Activated CD8-positive, alpha-beta memory T cell treated with anti-CD3 and anti-CD28 coated beads, Interleukin-2, amount 50 U/mL, for 24 hours (primary cell): ENCODE results near the gene GALNT17.

Source experiments
- DNase-seq: peaks from one replicate; pipeline ENCODE4 v3.0.0-alpha.2; 2020; ENCODE audit errors: extremely low read depth

Gene GALNT17

DNA sequence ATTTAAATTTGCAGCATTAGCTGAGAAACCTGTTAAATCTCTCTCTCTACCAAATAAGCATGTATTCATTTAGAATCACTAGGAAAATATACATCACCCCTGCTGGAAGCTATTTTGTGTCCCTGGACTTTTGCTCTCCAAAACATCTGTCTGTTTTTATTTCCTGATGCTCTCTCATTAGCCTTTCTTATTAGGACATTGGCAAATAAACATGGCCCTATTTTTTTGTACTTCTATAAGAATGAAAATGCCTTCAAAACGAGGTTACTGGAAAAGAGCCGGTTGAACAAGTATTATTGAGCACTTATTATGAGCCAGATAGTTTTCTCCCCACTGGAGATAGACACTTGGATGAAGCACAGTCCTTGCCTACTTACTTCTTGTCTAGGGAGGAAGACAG lies 206.9 kb downstream of the GALNT17 start:
- DNase-seq: no peak

DNA sequence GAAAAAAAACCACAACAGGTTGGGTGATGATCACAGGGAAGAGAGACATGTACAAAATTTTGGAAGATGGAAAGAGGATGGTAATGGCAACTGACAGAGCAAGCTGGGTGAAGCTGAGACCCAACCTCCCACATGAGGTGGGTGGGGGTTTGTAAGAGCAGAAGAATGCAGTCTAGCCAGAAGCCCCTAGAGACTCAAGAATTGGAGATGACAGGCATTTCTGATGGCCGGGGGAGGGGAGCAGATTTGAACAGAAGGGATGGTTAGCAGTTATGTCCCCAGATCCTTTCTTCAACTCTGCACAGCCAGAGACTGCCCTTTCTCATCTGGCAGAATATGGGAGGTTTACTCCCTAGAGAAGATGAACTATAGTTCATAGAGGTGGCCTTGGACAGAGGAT lies 208.0 kb downstream of the GALNT17 start:
- DNase-seq: no peak

- DNase-seq: no peak
These were observed 210.3 kb downstream of the GALNT17 start for GRCh38 chr7:71342202-71342601.

GRCh38 chr7:71343039-71343438 lies 211.1 kb downstream of the GALNT17 start:
- no peak for DNase-seq

DNA sequence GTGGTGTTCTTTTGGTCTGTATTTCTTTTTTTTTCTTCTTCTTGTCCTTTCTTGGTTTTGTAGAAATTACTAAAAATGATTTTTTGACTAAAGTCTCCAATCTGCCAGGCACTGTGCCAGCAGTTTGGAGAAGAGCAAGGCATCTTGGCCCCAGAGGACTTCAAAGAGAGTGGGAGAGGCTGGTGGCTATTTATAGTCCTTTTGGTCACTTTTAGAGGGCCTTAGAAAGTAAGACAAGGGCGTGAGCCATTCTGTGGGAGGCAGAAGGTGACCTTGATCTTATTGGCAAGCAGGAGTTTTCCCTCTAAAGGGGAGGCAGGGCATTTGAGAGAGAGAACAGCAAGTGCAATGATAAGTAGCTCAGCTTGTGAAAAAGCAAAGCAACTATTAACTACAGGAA lies 211.9 kb downstream of the GALNT17 start:
- DNase-seq: no peak

GRCh38 chr7:71345117-71345884 lies 213.4 kb downstream of the GALNT17 start:
- DNase-seq: no peak

DNA sequence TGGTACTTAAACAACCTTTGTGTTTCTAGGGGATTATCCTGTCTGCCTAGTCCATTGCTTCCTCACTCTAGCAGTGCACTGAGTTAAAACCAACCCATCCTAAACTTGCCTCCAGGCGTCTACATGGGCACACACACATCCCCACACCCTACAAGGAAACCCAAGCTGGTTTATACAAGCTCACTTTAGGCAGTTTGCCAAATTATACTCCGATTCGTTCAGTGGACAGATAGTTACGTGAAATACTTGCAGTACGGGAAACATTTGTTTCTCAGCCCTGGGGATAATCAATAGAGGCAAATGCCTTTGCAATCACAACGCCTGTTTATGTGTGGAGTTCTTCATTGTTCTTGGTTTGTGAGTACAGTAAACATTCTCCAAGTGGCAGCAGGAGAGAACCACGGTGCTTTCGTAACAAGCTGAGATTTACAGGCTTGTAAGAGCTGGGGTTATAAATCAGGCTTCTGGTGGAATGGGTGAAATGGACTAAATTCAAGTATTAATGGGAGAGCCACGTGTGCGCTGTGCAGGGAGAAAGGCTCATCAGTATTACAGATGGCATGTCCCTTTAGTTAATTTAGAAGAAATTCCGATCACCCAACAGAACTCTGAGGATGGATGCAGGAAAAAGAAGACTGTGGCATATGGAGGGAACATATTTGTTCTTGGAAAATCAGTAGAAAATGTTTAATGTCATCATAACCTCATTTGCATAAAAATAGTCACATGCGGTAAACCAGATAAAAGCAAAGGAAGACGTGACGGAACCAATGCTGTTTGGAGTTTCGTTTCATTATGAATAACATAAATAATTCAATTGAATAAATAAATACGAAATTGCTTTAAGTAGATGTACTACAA lies 217.1 kb downstream of the GALNT17 start:
- DNase-seq: no peak

DNA sequence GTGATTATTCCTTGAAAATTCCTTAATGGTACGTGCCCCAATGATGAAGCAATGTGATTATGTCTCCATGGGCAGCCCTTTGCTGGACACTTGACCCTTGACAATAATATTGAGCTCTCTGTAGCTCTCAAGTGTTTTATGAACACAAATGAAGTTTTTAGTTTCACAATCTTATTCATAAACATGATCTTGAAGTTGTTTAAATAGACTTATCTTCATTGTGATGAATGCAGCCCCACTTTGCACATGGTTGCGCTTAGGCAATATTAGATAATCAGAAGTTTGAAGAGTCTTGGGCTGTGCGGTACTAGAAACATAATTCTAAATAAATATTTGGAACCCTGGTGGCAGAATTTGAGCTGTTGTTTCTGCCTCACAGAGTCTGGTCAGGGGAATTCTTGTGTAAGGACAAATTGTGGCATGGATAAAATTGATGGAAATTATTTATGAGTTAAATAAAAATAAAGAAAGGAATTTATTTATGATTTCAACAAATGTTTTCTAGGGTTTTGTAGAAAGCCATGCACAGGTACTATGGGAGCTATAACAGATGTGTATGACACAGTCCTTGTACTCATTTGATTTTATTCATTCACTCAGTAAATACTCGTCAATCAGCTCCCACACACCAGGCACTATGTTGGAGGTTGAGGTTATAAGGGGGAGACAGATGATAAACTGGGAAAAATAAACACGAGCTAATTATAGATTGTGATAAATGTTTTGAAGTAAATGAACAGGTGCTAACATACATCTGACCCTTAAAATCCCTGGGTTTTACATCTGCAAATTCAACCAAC lies 217.9 kb downstream of the GALNT17 start:
- DNase-seq: no peak

GRCh38 chr7:71350680-71351079 lies 218.7 kb downstream of the GALNT17 start:
- no peak for DNase-seq

DNA sequence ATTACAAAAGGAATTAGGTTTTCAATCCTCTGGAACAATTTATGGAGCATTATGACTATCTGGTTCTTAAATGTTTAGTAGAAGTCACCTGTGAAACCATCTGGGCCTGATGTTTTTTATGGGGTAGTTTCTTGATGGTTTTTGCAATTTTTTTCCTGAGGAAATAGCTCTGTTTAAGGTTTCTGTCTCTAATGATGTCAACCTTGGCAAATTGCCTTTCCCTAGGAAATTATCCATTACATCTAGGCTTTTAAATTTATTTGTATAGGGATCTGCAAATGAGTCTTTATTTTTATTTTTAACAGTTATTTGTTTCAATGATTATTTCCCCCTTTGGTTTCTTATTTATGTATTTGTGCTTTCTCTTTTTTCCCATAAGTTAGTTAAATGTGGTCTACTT lies 222.8 kb downstream of the GALNT17 start:
- no peak for DNase-seq

DNA sequence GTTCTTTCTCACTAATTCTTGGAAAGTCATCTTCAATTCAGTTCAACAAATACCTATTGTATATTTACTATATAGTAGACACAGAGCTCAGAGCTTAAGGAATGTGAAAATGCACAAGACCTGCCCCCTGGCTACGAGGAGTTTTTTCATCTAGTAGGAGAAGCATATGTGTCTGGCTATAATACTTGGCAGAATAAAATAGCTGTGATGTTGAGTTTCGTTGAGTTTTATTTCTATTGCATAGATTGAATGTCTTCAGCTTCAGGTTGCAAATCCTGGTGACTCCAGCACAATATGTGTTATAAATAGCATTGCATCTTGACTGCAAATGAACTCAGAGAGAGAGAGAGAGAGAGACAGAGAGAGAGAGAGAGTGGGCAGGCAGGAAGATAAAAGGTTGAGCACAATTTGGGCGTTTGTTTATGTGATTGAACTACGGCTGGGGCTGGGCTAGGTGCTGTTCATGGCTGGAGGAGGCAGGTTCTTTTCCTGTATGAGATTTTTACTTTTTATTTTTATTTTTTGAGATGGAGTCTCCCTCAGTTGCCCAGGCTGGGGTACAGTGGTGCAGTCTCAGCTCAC lies 229.6 kb downstream of the GALNT17 start:
- no peak for DNase-seq

- DNase-seq: no peak
These were observed 230.3 kb downstream of the GALNT17 start for GRCh38 chr7:71362240-71362639.

- no peak for DNase-seq
These were observed 231.3 kb downstream of the GALNT17 start for GRCh38 chr7:71363223-71363622.

DNA sequence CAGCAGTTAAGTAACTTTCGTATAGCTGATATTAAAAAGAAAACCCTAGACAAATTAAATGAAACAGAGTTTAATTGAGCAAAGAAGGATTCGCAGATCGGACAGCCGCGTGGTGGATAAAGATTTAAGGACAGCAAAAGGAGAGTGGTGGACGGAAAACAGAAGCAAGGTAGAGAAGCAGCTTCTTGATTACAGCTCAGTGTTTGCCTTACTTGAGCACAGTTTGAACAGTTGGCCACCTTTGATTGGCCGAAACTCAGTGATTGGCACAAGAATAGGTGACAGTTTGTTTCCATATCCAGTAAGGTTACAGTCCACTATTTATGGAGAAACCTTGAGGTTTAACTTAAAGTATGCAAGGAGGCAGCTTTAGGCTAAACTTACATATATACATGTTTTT lies 231.7 kb downstream of the GALNT17 start:
- no peak for DNase-seq

DNA sequence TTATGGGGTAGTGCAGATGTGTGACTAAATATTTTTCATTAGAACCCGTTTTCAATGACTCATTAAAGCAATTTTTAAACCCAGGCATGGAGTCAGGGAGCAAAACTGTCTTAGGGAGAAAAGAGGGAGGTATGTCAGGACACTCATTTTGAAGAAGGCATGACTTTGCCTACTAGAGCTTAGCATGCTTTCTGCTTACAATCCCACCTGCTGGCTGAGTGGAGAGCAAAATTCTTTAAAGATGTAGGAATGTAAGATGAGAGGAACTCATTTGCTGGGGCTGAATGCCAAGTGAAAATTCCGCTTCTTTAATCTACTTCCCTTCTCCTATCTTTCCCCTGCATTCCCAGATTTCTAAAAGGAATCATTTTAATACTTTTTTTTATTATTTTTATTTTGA lies 232.6 kb downstream of the GALNT17 start:
- DNase-seq: no peak

GRCh38 chr7:71372991-71373390 lies 241.0 kb downstream of the GALNT17 start:
- DNase-seq: no peak

DNA sequence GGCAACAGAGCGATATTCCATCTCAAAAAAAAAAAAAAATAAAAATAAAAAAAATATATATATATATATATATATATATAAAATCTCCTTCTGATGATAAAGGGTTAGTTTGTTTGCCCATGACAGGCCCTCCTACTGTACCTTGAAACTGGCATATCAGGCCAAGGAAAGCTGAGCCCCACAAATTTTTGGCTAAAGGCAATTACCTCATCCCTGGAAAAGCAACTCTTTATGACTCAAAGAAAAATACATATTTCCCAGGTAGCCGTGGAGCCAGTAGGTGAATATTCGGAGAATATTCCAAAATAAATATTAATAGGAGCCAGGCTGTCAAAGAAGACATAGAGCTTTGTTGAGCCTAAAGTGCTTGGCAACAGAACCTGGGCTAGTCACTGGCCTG lies 245.1 kb downstream of the GALNT17 start:
- DNase-seq: no peak

- DNase-seq: no peak
These were observed 245.5 kb downstream of the GALNT17 start for GRCh38 chr7:71377469-71377868.

GRCh38 chr7:71384094-71384493 lies 252.2 kb downstream of the GALNT17 start:
- no peak for DNase-seq

GRCh38 chr7:71385330-71385729 lies 253.4 kb downstream of the GALNT17 start:
- no peak for DNase-seq

DNA sequence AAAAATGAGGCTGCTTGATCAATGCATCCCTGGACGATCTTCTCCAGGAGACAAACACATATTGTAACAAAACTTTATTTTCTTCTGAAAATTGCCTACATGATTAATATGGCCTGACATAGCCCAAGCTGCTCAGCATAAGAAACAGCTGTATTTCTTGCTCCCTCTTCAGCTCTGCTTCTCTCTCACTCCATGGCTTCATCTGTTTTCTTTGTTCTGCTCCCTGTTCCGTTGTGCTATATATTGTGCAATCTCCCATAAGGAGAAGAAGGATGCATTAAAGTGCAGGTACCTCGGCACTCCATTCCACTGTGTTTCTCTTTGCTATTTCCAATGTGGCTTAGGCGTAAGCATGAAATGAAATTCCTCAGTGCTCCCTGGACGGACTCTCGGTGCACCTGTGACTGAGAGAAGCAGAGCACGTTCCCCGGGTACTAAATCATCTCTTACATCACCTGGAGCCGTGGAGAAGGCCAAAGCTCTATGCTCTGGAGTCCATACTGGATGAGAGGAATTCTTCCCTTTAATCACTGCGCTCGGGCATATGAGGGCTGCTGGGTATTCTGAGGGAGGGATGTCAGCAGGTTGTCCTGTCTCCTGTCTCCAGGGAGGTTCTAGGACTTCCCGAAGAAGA lies 254.3 kb downstream of the GALNT17 start:
- DNase-seq: no peak
